Ascending aorta (tissue), 2 donors: Measurements from ENCODE around the gene ZNF83. TPM values are rescaled to one million over a fixed set of nuclear protein-coding genes. Genes with fewer than 3 reads are reported as not detected.

Experiments
- DNase-seq, 2 donors: peaks; one replicate each; pipeline ENCODE4 v3.0.0-alpha.2; 2019; ENCODE audit warnings: low spot score in 2 of 2
- H3K27ac ChIP-seq, 2 donors: fragments of 200-600 bp; sonication (generic); one replicate each; pipeline ENCODE4 v1.5.1; 2016 to 2017; ENCODE audit warnings: mild to moderate bottlenecking in 1 of 2
- H3K27me3 ChIP-seq: fragments of 200-600 bp; sonication (generic); one replicate; pipeline ENCODE4 v1.5.1; 2017
- H3K36me3 ChIP-seq, 2 donors: fragments of 200-600 bp; sonication (generic); one replicate each; pipeline ENCODE4 v1.5.1; 2016
- H3K4me1 ChIP-seq, 2 donors: fragments of 200-600 bp; sonication (generic); one replicate each; pipeline ENCODE4 v1.5.1; 2016 to 2017; ENCODE audit warnings: mild to moderate bottlenecking in 1 of 2
- H3K4me3 ChIP-seq, 2 donors: fragments of 200-600 bp; sonication (generic); one replicate each; pipeline ENCODE4 v1.5.1; 2016 to 2017; ENCODE audit warnings: mild to moderate bottlenecking in 1 of 2
- H3K9me3 ChIP-seq, 2 donors: fragments of 200-600 bp; sonication (generic); one replicate each; pipeline ENCODE4 v1.5.1; 2016
- intact Hi-C: fragments of 100-400 bp; cut with DNase I; formaldehyde crosslinking; loops from one replicate; pipeline ENCODE4 v1.15.1; 2023
- total RNA-seq: library from RNA; depleted of rRNA; stranded (reverse); fragments of >200 nt; gene quantifications from one replicate; pipeline ENCODE4 v1.1.0, GENCODE V29; 2016
- TF ChIP-seq, protein P1 (sequence below), 3 experiments: fragments of 200-600 bp in 2 of 3; fragments of 450-650 bp in 1 of 3; sonication (generic) in 2 of 3; IDR thresholded peaks; one replicate each; pipeline ENCODE4 v1.5.1; 2016 to 2019; ENCODE audit warnings: antibody characterized with exemption in 3 of 3, mild to moderate bottlenecking in 1 of 3, moderate library complexity in 1 of 3

ZNF83 gene
- total RNA-seq, 1 donor from 2014 or later = 29.1 TPM

DNA sequence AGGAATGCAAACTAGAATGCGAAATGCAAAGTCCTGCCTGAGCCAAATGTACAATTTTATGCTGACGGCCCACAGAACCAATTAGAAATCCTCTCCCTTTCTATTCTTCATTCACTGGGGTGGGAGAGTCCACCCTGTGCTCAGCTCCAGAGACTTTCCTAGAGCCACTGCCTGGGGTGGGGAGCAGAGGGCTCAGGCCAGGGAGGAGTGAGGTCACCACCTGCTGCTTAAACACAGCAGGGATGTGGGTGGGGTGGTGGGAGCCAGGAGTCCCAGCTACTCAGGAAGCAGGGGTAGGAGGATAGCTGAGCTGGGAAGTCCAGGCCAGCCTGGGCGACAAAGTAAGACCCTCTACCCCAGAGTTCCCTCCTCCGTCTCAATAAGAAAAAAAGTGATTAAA is 26.9 kb upstream of the ZNF83 start:
- Histone ChIP-seq H3K4me3 (no peak overlapping the region), H3K27me3 (no peaks in the 10 kb centered on the region), H3K9me3 (no peaks in the 10 kb centered on the region), H3K27ac (no peak overlapping the region), H3K4me1 (no peaks in the 10 kb centered on the region), H3K36me3 (peaks cover 5 to 13% of the 10 kb centered on the region in 2 donors)
- TF ChIP-seq, protein P1, sequence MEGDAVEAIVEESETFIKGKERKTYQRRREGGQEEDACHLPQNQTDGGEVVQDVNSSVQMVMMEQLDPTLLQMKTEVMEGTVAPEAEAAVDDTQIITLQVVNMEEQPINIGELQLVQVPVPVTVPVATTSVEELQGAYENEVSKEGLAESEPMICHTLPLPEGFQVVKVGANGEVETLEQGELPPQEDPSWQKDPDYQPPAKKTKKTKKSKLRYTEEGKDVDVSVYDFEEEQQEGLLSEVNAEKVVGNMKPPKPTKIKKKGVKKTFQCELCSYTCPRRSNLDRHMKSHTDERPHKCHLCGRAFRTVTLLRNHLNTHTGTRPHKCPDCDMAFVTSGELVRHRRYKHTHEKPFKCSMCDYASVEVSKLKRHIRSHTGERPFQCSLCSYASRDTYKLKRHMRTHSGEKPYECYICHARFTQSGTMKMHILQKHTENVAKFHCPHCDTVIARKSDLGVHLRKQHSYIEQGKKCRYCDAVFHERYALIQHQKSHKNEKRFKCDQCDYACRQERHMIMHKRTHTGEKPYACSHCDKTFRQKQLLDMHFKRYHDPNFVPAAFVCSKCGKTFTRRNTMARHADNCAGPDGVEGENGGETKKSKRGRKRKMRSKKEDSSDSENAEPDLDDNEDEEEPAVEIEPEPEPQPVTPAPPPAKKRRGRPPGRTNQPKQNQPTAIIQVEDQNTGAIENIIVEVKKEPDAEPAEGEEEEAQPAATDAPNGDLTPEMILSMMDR (IDR thresholded peaks at IDR 0.05) = no peak
- DNase-seq = no peak
- intact Hi-C loops = no loop called here

- Histone ChIP-seq H3K36me3 (peaks cover 5 to 17% of the 10 kb centered on the region in 2 donors), H3K27me3 (no peaks in the 10 kb centered on the region), H3K4me3 (no peak overlapping the region), H3K4me1 (no peaks in the 10 kb centered on the region), H3K9me3 (no peaks in the 10 kb centered on the region), H3K27ac (no peak overlapping the region)
- no peak for DNase-seq
- intact Hi-C loops = no loop called here
- TF ChIP-seq, protein P1 (IDR thresholded peaks at IDR 0.05) = no peak
Measured at GRCh38 chr19:52664461-52664860, 26.3 kb upstream of the ZNF83 start.

DNA sequence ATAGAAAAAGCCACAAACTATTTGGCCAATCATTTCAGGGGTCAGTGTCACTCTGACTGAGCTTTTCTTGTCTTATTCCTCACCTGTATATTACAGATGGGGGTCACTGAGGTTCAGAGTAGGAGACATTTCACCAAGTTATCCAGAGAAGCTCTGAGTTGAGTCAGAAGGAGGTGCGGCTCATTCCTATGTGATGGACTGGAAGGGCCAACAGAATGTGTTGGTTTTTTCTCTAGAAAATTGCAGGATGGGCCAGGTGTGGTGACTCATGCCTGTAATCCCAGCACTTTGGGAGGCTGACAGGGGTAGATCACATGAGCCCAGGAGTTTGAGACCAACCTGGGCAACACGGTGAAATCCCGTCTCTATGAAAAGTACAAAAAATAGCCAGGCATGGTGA is 24.5 kb upstream of the ZNF83 start:
- H3K4me1 ChIP-seq = no peaks in the 10 kb centered on the region
- H3K9me3 ChIP-seq = no peaks in the 10 kb centered on the region
- H3K4me3 ChIP-seq = no peak overlapping the region
- H3K36me3 ChIP-seq = peaks cover 8 to 33% of the 10 kb centered on the region in 2 donors
- no peak for DNase-seq
- H3K27me3 ChIP-seq = no peaks in the 10 kb centered on the region
- H3K27ac ChIP-seq = no peak overlapping the region
- intact Hi-C loops = no loop called here
- TF ChIP-seq, protein P1 (IDR thresholded peaks at IDR 0.05) = no peak

- TF ChIP-seq, protein P1 (IDR thresholded peaks at IDR 0.05) = no peak
- no peak overlapping the region for H3K4me3 ChIP-seq
- H3K36me3 ChIP-seq = peaks cover 8 to 43% of the 10 kb centered on the region in 2 donors
- H3K4me1 ChIP-seq = no peaks in the 10 kb centered on the region
- DNase-seq = no peak
- no peaks in the 10 kb centered on the region for H3K27me3 ChIP-seq
- H3K9me3 ChIP-seq = no peaks in the 10 kb centered on the region
- no peak overlapping the region for H3K27ac ChIP-seq
- intact Hi-C loops = no loop called here
Measured at GRCh38 chr19:52660981-52661380, 22.8 kb upstream of the ZNF83 start.

GRCh38 chr19:52659013-52659412 is 20.9 kb upstream of the ZNF83 start:
- no peaks in the 10 kb centered on the region for H3K27me3 ChIP-seq
- intact Hi-C loops = no loop called here
- TF ChIP-seq, protein P1 (IDR thresholded peaks at IDR 0.05) = no peak

GRCh38 chr19:52658595-52658994 is 20.4 kb upstream of the ZNF83 start:
- no peak for DNase-seq
- Histone ChIP-seq H3K27me3 (no peaks in the 10 kb centered on the region), H3K36me3 (peaks cover 23 to 63% of the 10 kb centered on the region in 2 donors), H3K27ac (no peak overlapping the region), H3K9me3 (no peaks in the 10 kb centered on the region), H3K4me1 (no peaks in the 10 kb centered on the region), H3K4me3 (no peak overlapping the region)
- TF ChIP-seq, protein P1 (IDR thresholded peaks at IDR 0.05) = no peak
- intact Hi-C loops = no loop called here

More at GRCh38 chr19:52659013-52659412, 20.9 kb upstream of the ZNF83 start:
- Histone ChIP-seq H3K27ac (no peak overlapping the region), H3K4me1 (no peaks in the 10 kb centered on the region), H3K4me3 (no peak overlapping the region), H3K9me3 (no peaks in the 10 kb centered on the region), H3K36me3 (peaks cover 20 to 59% of the 10 kb centered on the region in 2 donors)
- DNase-seq = no peak
